ENCODE results near the gene NUP85.
"Not testable (repeated sequence)": the region's sequence is repeated elsewhere in the genome, so short reads cannot be mapped to it uniquely, and the experiment has no call there.

The NUP85 gene, protein sequence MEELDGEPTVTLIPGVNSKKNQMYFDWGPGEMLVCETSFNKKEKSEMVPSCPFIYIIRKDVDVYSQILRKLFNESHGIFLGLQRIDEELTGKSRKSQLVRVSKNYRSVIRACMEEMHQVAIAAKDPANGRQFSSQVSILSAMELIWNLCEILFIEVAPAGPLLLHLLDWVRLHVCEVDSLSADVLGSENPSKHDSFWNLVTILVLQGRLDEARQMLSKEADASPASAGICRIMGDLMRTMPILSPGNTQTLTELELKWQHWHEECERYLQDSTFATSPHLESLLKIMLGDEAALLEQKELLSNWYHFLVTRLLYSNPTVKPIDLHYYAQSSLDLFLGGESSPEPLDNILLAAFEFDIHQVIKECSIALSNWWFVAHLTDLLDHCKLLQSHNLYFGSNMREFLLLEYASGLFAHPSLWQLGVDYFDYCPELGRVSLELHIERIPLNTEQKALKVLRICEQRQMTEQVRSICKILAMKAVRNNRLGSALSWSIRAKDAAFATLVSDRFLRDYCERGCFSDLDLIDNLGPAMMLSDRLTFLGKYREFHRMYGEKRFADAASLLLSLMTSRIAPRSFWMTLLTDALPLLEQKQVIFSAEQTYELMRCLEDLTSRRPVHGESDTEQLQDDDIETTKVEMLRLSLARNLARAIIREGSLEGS

DNA sequence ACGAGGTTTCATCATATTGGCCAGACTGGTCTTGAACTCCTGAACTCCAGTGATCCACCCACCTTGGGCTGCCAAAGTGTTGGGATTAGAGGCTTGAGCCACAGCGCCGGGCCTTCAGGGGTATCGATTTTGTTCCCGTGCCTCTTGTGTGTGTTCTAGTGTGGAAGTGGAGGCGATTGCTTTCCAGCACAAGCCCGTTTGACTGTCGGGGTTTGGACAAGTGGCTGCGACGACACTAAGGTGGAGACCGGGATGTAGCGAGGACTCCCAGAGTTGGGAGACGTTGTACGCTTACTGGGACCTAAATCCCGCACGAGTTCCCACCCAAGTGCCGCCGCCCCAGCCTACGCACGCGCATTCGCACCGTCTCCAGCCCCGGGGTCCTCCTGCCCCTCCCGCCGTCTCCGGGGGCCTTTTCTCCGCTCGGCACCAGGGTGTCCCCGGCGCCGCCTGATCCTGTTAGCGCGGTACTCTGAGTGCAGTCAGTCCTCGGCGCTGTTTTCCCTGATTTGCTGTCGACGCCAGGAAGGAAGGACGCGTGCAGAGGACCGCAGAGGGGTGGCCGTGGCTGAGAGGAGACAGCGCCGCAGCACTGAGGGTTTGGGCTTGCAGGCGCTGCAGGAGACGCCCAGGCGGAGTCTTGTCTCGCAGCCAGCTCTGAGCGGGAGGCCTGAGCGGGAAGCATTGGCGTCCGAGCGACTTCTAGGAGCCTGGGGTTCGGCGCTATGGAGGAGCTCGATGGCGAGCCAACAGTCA, at the start of gene NUP85:
NUP85 (plus strand) TSS at position 643 of the 756 bp plus-strand sequence; CDS start at position 726, 83 bp downstream.
- DNase-seq (ENCODE audit: low read depth in 2 of 2) = peak; percentile 83 to 89

DNA sequence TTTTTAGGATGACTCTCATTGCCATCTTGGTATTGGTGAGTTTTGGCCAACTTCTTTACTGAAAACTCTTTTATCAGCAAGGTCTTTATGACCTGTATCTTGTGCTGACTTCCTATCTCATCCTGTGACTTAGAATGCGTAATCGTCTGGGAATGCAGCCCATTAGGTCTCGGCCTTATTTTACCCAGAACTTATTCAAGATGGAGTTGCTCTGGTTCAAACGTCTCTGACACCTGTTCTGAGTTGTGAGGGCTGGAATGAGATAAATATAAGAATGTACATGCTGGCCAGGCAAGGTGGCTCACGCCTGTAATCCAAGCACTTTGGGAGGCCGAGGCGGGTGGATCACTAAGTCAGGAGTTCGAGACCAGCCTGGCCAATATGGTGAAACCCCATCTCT, 47.0 kb upstream of the NUP85 start:
- not testable (repeated sequence) for DNase-seq (ENCODE audit: low read depth in 2 of 2)

DNA sequence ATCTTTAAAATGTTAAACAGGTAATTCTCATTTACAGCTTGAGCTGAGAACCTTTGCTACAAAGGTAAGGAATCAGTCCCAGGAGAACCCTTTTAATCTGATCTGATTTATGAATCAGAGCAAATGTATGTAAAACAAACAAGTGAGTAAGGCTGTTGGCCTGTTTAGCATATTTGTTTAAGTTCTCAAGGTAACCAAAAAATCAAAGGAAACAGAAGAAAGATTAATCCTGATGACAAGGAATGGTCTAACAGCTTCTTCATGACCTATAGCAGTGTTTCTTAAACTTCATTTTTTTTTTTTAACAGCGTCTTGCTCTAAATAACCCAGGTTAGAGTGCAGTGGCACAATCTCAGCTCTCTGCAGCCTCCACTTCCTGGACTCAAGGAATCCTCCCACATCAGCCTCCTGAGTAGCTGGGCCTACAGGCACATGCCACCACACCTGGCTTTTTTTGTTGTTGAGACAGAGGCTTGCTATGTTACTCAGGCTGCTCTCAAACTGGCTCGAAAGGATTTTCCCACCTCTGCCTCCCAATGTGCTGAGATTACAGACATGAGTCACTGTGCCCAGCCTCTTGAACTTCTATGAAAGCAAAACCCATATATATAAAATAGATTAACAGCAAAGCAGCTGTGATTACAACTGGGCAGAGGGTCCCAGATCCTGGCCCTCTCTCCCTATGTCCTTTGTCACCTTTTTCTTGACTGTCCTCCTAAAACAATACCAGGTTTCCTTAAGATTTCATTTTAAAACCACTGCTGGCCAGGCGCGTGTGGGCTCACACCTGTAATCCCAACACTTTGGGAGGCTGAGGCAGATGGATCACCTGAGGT, 46.1 kb upstream of the NUP85 start:
- no peak for DNase-seq (ENCODE audit: low read depth in 2 of 2)

DNA sequence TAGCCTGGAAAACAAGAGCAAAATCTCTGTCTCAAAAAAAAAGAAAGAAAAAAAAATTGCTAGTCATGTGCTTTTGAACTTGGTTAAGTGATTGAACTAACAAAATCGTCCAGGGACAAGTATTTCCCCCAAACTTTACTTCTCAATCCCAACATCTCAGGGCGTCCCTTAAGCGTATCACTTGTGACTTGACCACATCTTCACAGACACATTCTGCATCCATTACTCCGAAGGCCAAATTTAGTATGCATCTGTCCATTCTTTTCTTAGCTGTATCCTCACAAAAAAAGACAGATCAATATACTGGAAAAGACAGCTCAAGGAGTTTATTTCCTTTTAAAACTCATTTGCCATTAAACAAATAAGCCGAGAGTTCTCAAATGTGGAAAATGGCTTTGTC, 45.3 kb upstream of the NUP85 start:
- no peak for DNase-seq (ENCODE audit: low read depth in 2 of 2)

DNA sequence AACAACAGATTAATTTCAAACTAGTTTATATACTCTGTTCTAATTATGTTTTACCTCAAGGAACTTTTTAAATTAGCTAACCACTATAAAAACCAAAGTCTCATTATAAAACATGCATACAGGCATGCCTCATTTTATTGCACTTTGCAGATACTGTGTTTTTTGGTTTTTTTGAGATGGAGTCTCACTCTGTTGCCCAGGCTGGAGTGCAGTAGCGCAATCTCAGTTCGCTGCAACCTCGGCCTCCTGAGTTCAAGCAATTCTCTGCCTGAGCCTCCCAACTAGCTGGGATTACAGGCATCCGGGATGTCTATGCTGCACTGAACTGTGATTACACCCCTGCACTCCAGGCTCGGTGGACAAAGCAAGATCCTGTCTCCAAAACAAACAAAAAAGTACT, 42.4 kb upstream of the NUP85 start:
- DNase-seq (ENCODE audit: low read depth in 2 of 2) = no peak

DNA sequence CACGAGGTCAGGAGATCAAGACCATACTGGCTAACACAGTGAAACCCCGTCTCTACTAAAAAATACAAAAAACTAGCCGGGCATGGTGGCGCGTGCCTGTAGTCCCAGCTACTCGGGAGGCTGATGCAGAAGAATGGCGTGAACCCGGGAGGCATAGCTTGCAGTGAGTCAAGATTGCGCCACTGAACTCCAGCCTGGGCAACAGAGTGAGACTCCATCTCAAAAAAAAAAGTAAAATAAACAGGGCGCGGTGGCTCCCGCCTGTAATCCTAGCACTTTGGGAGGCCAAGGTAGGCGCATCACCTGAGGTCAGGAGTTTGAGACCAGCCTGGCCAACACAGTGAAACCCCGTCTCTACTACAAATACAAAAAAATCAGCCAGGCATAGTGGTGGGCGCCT, 40.9 kb upstream of the NUP85 start:
- not testable (repeated sequence) for DNase-seq (ENCODE audit: low read depth in 2 of 2)

DNA sequence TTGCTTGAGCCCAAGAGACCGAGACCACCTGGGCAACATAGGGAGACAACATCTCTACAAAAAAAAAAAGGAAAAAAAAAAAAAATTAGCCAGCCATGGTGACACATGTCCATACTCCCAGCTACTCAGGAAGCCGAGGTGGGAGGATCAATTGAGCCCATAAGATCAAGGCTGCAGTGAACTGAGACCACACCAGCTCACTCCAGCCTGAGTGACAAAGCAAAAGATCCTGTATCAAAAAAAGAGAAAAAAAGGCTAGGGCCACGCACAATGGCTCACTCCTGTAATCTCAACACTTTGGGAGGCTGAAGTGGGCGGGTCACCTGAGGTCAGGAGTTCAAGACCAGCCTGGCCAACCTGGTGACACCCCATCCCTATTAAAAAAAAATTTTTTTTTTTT, 36.5 kb upstream of the NUP85 start:
- DNase-seq (ENCODE audit: low read depth in 2 of 2) = no peak

DNA sequence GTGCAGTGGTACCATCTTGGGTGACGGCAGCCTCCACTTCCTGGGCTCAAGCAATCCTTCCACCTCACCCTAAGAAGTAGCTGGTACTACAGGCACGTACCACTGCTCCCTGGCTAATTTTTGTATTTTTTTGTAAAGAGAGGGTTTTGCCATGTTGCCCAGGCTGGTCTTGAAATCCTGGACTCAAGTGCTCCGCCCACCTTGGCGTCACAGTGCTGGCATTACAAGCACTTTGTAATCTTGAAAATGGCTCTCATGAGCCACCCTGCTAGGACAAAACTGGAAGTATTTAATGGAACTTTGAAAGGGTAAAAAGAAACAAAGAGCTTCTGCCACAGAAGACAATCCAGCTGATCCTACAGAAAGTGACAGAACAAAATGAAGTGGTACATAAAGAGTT, 32.0 kb upstream of the NUP85 start:
- DNase-seq (ENCODE audit: low read depth in 2 of 2) = no peak

DNA sequence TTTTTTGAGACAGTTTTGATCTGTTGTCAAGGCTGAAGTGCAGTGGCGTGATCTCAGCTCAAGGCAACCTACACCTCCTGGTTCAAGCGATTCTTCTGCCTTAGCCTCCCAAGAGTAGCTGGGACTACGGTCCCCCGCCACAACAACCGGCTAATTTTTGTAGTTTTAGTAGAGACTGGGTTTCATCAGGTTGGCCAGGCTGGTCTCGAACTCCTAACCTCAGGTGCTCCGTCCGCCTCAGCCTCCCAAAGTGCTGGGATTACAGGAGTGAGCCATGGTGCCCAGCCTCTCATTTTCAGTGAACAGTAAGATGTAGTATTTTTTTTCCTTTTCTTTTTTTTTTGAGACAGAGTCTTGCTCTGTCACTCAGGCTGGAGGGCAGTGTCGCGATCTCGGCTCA, 30.5 kb upstream of the NUP85 start:
- no peak for DNase-seq (ENCODE audit: low read depth in 2 of 2)

DNA sequence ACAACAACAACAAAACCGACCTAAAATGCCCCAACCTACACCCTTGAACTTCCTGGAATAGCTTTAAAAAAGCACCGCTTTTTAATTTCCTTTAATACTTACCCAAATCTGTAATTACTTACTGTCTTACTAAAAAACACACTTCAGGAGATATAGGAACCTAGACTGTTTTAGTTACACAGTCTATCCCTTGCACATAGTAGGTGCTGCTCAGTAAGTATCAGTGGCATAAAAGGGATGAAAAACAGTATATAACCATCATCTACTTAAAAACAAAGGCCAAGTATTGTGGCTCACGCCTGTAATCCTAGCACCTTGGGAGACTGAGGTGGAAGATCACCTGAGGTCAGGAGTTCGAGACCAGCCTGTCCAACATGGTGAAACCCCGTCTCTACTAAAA, 28.9 kb upstream of the NUP85 start:
- no peak for DNase-seq (ENCODE audit: low read depth in 2 of 2)

DNA sequence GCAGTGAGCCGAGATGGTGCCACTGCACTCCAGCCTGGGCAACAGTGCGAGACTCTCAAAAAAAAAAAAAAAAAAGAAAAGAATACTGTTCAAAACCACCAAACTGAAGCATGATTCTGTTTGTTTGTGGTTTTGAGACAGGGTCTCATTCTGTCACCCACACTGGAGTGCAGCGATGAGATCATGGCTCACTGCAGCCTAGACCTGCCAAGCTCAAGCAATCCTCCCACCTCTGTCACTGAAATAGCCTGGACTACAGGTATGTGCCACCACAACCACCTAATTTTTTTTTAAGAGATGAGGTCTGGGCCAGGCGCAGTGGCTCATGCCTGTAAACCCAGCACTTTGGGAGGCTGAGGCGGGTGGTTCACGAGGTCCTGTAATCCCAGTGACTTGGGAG, 27.0 kb upstream of the NUP85 start:
- DNase-seq (ENCODE audit: low read depth in 2 of 2) = no peak

DNA sequence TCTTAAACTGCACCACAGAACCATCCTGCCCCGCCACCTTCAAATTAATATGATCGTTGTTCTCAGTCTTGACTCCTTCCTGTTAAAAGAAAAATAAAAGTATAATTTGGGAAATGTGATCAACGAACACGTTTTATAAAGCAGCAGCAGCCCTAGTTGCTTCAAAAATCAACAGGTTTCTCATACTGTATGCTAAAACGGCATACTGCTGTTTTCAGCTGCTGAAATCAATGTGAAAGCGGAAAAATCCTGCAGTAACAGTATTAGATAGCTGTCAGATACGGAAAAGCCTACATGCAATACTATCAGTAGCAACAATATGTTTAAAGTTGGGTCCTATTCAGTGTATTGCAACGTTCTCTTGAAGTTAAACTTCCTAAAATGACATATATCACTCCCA, 24.4 kb upstream of the NUP85 start:
- DNase-seq (ENCODE audit: low read depth in 2 of 2) = no peak

DNA sequence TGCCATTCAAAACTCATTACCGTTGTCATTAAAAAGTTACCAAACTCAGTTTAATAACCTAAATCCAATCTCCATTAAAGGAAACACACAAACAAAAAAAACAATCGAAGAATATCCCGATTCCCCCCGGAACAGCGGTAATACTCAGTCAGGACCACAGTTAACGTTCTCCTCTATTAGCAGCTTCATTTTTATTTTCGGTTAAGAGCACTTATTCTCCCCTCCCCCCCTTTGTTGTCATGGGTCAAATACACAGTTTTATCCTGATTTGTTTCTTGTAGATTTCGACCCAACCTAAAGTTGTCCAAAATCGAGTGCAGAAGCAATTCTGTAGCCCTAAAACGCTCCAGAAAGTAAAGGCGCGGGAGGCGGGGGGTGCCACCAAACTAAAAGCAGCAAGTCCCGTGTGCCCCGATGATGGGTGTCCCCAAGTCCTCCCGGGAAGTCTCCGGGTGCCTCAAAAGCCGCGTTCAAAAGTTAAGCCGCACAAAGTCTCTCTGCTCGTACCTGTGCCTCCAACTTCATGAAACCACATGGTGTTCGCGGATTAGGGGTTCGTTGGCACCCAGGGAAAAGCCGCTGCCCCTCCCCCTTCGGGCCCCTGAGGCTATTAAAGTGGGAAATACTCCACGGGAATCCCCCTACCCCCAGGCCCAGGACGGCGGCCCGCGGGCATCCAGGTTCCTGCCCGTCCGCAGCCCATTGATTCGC, 23.7 kb upstream of the NUP85 start:
- peak in 1 of 2 donors; percentile 14 for DNase-seq (ENCODE audit: low read depth in 2 of 2)

DNA sequence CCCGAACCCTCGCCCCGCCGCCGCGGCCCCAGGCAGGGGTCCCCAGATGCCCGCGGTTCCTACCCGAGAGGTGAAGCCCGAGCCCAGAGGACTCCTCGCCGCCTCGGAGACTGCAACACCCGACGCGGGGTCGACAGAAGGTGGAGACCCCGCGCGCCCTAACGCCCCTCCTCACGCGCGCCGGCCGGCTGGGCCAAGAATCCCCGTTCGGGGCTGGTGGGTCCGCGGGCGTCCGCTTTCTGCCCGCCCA, 23.2 kb upstream of the NUP85 start:
- DNase-seq (ENCODE audit: low read depth in 2 of 2) = no peak

DNA sequence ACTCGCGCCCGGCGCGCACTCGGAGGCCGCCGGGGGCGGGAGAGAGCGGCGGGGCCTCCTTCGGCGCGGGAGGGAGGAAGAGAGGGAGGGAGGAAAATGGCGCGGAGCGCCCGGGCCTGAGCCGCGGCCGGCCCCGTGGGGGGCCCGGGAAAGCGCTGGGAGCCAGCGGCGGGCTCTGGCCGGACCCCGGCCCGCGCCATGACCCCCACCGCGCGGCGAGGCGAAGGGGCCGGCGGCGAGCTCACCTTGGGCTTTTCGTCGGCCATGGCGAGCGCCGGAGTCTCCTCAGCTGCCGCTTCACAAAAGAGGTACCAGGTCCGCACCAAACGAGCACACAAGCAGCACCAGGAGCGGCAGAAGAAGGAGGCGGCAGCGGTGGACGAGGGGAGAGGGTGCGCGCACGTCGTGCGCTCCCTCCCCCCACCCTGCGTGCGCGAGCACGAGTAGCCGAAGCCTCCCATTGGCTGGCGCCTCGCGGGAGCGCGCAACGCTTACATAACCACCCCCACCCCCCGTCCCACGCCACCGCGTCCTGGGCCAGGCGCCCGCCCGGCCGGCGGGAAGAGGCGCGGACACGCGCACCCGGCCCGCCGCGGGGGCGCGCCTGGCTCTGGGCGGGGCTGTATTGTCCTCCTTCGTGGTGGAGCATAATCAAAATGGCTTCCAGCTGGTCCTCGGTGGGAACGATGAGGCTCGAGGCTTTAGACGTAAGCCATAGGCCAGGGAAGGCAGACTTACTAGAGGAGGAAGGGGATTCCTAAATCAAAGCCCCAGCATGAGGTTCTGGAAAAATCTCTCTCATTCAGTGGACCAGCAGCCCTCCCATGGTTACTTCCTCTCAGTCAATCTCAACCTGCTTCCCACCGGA, 22.7 kb upstream of the NUP85 start, which contains the start of gene SUMO2:
SUMO2 (minus strand) TSS at position 391 of the 868 bp plus-strand sequence; CDS start at position 266, 125 bp downstream.
- peak; percentile 91 to 95 for DNase-seq (ENCODE audit: low read depth in 2 of 2)

DNA sequence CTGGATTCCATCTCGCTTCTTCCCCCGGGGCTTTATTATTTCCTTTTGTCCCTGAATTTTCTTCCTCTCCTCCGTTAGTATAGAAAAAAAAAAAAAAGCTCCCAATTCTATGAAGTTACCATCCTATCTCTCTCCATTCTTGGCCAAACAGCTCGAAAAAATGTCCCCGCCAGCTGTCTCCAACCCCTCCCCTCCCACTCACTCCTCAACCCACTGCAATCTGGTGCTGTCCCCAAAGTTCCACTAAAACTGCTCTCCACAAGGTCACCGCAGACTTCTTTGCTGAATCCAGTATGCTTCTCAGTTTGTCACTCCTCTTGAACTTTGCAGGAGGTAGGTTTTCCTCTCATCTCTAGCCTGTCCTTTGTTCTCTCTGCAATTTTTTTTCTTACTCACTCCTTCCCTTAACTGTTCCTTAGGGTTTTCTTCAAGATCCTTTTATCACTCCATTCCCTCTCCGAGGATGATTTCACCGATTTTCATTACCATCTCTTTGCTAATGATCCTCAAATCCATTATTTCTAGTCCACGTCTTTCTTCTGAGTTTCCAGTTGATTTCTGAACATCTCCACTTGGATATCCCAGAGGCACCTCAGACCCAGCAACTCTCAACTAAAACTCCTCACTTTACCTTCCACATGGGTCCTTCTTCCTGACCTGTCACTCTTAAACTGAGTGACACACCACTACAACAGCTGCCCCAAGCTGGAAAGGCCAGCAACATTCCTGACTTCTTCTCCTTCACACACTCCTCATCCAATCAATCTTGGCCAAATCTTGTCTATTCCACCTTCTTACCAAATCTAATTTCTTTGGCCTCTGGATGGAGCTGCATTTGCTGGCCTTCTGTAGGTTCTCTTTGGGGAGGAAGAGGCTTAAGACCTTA, 21.2 kb upstream of the NUP85 start:
- DNase-seq (ENCODE audit: low read depth in 2 of 2) = no peak

DNA sequence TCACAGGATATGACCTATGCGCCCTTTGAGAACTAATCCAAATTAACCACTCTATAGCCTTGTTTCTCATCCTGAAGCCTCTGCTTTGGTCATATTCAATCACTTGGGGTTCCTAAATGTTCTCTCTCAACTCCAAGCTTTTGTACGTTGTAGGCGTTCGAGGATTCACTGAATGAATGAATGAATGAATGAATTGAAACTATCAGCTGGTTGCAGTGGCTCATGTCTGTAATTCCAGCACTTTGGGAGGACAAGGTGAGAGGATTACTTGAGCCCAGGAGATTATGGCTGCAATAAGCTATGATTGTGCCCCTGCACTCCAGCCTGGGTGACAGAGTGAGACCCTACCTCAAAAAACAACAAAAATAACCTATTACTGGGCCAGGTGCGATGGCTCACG, 16.9 kb upstream of the NUP85 start:
- DNase-seq (ENCODE audit: low read depth in 2 of 2) = no peak

DNA sequence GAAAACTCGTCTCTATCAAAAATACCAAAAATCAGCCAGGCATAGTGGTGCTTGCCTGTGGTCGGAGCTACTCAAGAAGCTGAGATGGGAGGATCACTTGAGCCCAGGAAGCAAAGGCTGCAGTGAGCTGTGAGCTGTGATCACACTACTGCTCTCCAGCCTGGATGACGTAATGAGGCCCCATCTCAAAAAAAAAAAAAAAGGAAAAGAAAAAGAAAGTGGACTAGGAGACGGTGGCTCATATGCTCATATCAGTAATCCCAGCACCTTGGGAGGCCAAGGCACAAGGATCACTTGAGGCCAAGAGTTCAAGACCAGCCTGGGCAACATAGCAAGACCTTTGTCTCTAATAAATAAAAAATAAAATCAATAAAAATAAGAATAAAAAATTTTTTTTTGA, 13.9 kb upstream of the NUP85 start:
- no peak for DNase-seq (ENCODE audit: low read depth in 2 of 2)

DNA sequence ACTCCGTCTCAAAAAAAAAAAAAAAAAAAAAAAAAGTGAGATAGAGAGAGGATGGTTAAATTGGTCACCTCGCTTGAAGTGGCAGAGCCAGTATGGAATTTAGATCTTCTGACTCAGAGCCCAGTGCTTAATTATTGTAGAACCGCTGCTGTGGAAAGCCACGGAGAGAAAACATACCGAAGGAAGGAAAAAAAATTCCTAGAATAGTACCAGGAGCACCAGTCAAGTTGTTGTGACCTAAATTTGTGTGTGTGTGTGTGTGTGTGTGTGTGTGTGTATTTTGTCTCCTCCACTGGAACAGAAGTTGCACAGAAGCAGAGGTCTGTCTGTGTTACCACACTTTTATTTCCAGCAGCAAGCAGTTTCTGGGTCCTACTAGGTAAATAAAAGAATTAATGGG, 10.6 kb upstream of the NUP85 start:
- DNase-seq (ENCODE audit: low read depth in 2 of 2) = no peak

Measured in stimulated activated CD4-positive, alpha-beta T cell treated with anti-CD3 and anti-CD28 coated beads, Interleukin-1b, Interleukin-23, amount 100 ng/mL, for 1 hour (primary cell).